Fibroblast of lung (primary cell): ENCODE measurements around the gene GAL. TPM values are rescaled to one million over a fixed set of nuclear protein-coding genes. Genes with fewer than 3 reads are reported as not detected.
"Not testable (repeated sequence)": the region's sequence is repeated elsewhere in the genome, so short reads cannot be mapped to it uniquely, and the experiment has no call there.

ENCODE experiments used
- DNase-seq, 2 donors: peaks; one replicate each; pipeline versions ENCODE4 v3.0.0 to v3.0.0-alpha.2; 2010; ENCODE audit warnings: low read depth in 2 of 2
- H2AFZ ChIP-seq: 2 replicates; pipeline ENCODE4 v1.5.1; 2012; ENCODE audit warnings: low read length, control low read depth, inconsistent platforms
- H3K27ac ChIP-seq: 2 replicates; pipeline ENCODE4 v1.5.1; 2011; ENCODE audit warnings: low read length, control low read depth; ENCODE audit not compliant: insufficient read depth
- H3K27me3 ChIP-seq: 2 replicates; pipeline ENCODE4 v1.5.1; 2011; ENCODE audit warnings: mild to moderate bottlenecking, low read length; ENCODE audit not compliant: control insufficient read depth, insufficient read depth
- H3K36me3 ChIP-seq: 2 replicates; pipeline ENCODE4 v1.5.1; 2011; ENCODE audit warnings: low read length; ENCODE audit not compliant: control insufficient read depth, insufficient read depth
- H3K4me1 ChIP-seq: 2 replicates; pipeline ENCODE4 v1.5.1; 2011; ENCODE audit warnings: low read length; ENCODE audit not compliant: control insufficient read depth, insufficient read depth; ENCODE audit errors: extremely low read depth
- H3K4me2 ChIP-seq: 2 replicates; pipeline ENCODE4 v1.5.1; 2011; ENCODE audit warnings: low read length, control low read depth; ENCODE audit not compliant: insufficient read depth; ENCODE audit errors: extremely low read depth
- H3K4me3 ChIP-seq, 4 experiments: fragments of 200-600 bp in 1 of 4; sonication (generic) in 1 of 4; replicated peaks in 1 of 4; 2 replicates each; pipeline ENCODE4 v1.5.1; 2011 to 2016; ENCODE audit warnings: low read length in 4 of 4, low read depth in 3 of 4, mild to moderate bottlenecking in 3 of 4, control low read depth in 2 of 4, inconsistent platforms in 1 of 4, mixed read lengths in 1 of 4; ENCODE audit not compliant: insufficient read depth in 1 of 4; ENCODE audit errors: control extremely low read depth in 1 of 4
- H3K79me2 ChIP-seq: 2 replicates; pipeline ENCODE4 v1.5.1; 2012; ENCODE audit warnings: mild to moderate bottlenecking, low read length, inconsistent platforms; ENCODE audit not compliant: control insufficient read depth, insufficient read depth
- H3K9ac ChIP-seq: 2 replicates; pipeline ENCODE4 v1.5.1; 2011; ENCODE audit warnings: mild to moderate bottlenecking, low read length, control low read depth; ENCODE audit not compliant: insufficient read depth
- H3K9me3 ChIP-seq: 2 replicates; pipeline ENCODE4 v1.5.1; 2012; ENCODE audit warnings: low read depth, low read length; ENCODE audit not compliant: control insufficient read depth, insufficient read depth
- H4K20me1 ChIP-seq: 2 replicates; pipeline ENCODE4 v1.5.1; 2011; ENCODE audit warnings: low read length; ENCODE audit not compliant: control insufficient read depth, insufficient read depth; ENCODE audit errors: extremely low read depth
- EZH2 ChIP-seq: IDR thresholded peaks from 2 replicates; pipeline ENCODE4 v1.5.1; 2012; ENCODE audit warnings: low read length, control low read depth, mild to moderate bottlenecking; ENCODE audit errors: missing control alignments
- polyA minus RNA-seq: library from RNA; depleted of rRNA, polyadenylated mRNA; stranded (reverse); fragments of >200 nt; gene quantifications from 2 replicates; pipeline ENCODE4 v1.2.3, GENCODE V29; 2011; ENCODE audit warnings: low replicate concordance
- polyA plus RNA-seq, 2 donors: library from polyadenylated mRNA; depleted of rRNA in 1 of 2; stranded (reverse) in 1 of 2; unstranded in 1 of 2; fragments of >200 nt; gene quantifications; 2 replicates each; pipeline ENCODE4 v1.2.1, GENCODE V29; 2011 to 2012; ENCODE audit warnings: missing spikeins in 1 of 2
- total RNA-seq: library from RNA; depleted of rRNA; stranded (reverse); fragments of >200 nt; gene quantifications from 2 replicates; pipeline ENCODE4 v1.2.1, GENCODE V29; 2014
- TF ChIP-seq, protein P1 (sequence below), 2 donors: IDR thresholded peaks in 1 of 2; conservative IDR thresholded peaks in 1 of 2; 1 replicate in 1 of 2; 2 replicates in 1 of 2; pipeline ENCODE4 v1.5.1; 2011 to 2012; ENCODE audit warnings: low read length in 2 of 2, control low read depth in 1 of 2, inconsistent platforms in 1 of 2, low read depth in 1 of 2, mild to moderate bottlenecking in 1 of 2

Gene GAL, protein sequence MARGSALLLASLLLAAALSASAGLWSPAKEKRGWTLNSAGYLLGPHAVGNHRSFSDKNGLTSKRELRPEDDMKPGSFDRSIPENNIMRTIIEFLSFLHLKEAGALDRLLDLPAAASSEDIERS
- total RNA-seq (1.5 and 5.4 TPM in 2 replicates), polyA plus RNA-seq (1.6 and 6.3 TPM in 2 replicates), polyA minus RNA-seq (1.3 and 2.9 TPM in 2 replicates)
- polyA plus RNA-seq (2012) = 4.1 and 17.6 TPM in 2 replicates

DNA sequence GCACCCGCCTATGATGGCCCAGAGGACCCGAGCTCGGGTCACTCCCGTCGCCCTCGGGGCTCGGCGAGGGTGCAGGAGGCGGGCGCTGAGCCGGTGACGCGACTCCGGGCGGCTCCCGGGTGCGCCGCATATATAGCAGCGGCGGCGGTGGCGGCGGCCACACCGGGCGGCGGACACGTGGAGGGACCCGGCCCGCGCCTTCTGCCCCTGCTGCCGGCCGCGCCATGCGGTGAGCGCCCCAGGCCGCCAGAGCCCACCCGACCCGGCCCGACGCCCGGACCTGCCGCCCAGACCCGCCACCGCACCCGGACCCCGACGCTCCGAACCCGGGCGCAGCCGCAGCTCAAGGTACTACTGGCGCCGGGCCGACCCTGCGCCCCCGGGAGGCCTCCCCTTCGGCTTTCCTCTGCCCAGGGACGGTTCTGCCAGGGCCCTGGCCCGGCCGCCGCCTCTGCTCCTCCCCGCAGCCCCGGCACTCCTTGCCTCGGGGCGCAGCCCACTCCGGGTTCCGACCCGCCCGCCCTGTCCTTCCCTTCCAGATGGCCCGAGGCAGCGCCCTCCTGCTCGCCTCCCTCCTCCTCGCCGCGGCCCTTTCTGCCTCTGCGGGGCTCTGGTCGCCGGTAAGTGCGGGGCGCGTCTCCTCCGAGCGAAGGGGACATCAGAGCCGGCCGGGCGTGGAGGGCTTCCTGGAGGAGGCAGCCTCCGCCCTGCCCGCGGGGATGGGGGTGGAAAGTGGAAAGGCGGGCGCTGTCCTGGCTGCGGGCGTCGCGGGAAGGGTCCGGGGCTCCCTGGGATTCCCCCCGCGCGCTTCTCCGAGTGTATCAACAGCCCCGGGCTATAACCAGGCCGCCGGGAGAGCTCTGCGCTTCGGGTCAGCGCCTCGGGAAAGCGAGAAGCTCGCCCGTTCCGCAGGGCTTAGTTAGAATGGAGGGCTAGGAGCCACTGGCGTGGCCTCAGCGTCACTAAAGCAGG, at the start of gene GAL:
TSS of gene GAL (plus strand) at position 160 of the 972 bp plus-strand sequence. CDS start at position 540, 380 bp downstream.
- Histone ChIP-seq H3K27me3 (peaks cover 10% of the 10 kb centered on the region), H3K4me1 (no peaks in the 10 kb centered on the region), H2AFZ (no peak within 1 kb of the TSS), H4K20me1 (no peaks in the 10 kb centered on the region), H3K79me2 (no peaks in the 10 kb centered on the region), H3K27ac (no peak within 1 kb of the TSS), H3K36me3 (no peaks in the 10 kb centered on the region), H3K4me2 (peak within 1 kb of the TSS; percentile 68), H3K9ac (peak within 1 kb of the TSS; percentile 16), H3K9me3 (no peaks in the 10 kb centered on the region), H3K4me3 (peak within 1 kb of the TSS; percentile 28 to 57 (median 30))
- no peak for DNase-seq
- TF ChIP-seq EZH2 = peak; percentile 73
- TF ChIP-seq, protein P1, sequence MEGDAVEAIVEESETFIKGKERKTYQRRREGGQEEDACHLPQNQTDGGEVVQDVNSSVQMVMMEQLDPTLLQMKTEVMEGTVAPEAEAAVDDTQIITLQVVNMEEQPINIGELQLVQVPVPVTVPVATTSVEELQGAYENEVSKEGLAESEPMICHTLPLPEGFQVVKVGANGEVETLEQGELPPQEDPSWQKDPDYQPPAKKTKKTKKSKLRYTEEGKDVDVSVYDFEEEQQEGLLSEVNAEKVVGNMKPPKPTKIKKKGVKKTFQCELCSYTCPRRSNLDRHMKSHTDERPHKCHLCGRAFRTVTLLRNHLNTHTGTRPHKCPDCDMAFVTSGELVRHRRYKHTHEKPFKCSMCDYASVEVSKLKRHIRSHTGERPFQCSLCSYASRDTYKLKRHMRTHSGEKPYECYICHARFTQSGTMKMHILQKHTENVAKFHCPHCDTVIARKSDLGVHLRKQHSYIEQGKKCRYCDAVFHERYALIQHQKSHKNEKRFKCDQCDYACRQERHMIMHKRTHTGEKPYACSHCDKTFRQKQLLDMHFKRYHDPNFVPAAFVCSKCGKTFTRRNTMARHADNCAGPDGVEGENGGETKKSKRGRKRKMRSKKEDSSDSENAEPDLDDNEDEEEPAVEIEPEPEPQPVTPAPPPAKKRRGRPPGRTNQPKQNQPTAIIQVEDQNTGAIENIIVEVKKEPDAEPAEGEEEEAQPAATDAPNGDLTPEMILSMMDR (conservative IDR thresholded peaks at IDR 0.05 in 1 of 2, IDR thresholded peaks at IDR 0.05 in 1 of 2; ENCODE audit: low read depth in 1 of 2, low read length in 2 of 2) = no peak

DNA sequence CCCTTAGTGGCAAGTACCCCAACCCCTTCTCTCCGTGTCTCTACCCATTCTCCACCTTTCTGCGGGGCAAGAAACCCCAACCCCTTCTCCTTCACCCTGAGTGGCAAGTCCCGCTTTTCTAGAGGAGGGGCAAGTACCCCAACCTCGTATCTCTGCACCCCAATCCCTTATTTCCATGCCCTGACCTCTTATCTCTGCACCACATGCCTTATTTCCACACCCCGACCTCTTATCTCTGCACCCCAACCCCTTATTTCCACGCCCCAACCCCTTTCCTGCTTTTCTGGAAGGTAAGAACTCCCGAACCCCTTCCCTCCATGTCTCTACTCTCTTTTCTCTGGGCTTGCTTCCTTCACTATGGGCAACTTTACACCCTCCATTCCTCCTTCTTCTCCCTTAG, 49.7 kb upstream of the GAL start:
- H3K36me3 ChIP-seq, H3K4me2 ChIP-seq, H3K27ac ChIP-seq, H3K4me3 ChIP-seq, H2AFZ ChIP-seq, H3K9ac ChIP-seq, DNase-seq, H3K9me3 ChIP-seq, H3K79me2 ChIP-seq, H4K20me1 ChIP-seq, H3K4me1 ChIP-seq: not testable (repeated sequence)
- H3K27me3 ChIP-seq = peaks cover 10% of the 10 kb centered on the region

DNA sequence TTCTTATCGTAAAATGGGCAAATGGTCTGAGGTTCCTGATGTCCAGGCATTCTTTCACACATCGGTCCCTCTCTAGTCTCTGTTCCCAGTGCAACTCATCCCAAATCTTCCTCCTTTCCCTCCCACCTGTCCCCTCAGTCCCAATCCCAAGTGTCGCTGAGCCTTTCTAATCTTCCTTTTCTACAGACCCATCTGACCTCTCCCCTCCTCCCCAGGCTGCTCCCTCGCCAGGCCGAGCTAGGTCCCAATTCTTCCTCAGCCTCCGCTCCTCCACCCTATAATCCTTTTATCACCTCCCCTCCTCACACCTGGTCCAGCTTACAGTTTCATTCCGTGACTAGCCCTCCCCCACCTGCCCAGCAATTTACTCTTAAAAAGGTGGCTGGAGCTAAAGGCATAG, 49.2 kb upstream of the GAL start:
- H3K27me3 ChIP-seq = peaks cover 10% of the 10 kb centered on the region
- not testable (repeated sequence) for H3K9me3 ChIP-seq, H3K27ac ChIP-seq, H3K79me2 ChIP-seq, H3K9ac ChIP-seq, H2AFZ ChIP-seq, H3K4me2 ChIP-seq, H4K20me1 ChIP-seq, H3K4me1 ChIP-seq, H3K4me3 ChIP-seq, DNase-seq, H3K36me3 ChIP-seq

DNA sequence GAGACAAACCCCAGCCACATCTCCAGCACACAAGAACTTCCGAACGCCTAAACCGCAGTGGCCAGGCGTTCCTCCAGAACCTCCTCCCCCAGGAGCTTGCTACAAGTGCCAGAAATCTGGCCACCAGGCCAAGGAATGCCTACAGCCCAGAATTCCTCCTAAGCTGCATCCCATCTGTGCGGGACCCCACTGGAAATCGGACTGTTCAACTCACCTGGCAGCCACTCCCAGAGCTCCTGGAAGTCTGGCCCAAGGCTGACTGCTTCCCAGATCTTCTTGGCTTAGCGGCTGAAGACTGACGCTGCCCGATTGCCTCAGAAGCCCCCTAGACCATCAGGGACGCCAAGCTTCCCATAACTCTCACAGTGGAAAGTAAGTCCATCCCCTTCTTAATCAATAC, 48.5 kb upstream of the GAL start:
- H3K4me3 ChIP-seq, H3K27ac ChIP-seq, H4K20me1 ChIP-seq, H3K9ac ChIP-seq, H3K9me3 ChIP-seq, H3K36me3 ChIP-seq, H3K79me2 ChIP-seq, DNase-seq, H3K27me3 ChIP-seq, H2AFZ ChIP-seq, H3K4me2 ChIP-seq, H3K4me1 ChIP-seq: not testable (repeated sequence)

DNA sequence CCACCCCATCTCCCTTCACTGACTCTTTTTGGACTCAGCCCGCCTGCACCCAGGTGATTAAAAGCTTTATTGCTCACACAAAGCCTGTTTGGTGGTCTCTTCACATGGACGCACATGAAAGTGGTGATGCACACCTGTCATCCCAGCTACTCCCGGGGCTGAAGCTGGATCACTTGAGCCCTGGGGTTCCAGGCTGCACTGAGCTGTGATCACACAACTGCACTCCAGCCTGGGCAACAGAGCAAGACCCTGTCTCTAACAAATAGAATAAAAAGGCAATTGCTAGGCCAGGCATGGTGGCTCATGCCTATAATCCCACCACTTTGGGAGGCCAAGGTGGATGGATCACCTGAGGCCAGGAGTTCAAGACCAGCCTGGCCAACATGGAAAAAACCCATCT, 45.0 kb upstream of the GAL start:
- H3K27me3 ChIP-seq, DNase-seq: not testable (repeated sequence)

More for the DNA sequence above, 45.0 kb upstream of the GAL start:
- H3K9me3 ChIP-seq, H3K4me3 ChIP-seq, H3K4me2 ChIP-seq, H3K4me1 ChIP-seq, H3K9ac ChIP-seq, H3K27ac ChIP-seq, H4K20me1 ChIP-seq, H3K36me3 ChIP-seq, H2AFZ ChIP-seq, H3K79me2 ChIP-seq: not testable (repeated sequence)
